GM21360 (cell line): ENCODE data around the gene FAHD1.

Experiments used
- ATAC-seq: cut with Tn5 transposase; IDR thresholded peaks from one replicate; pipeline ENCODE4 v1.9.1; 2021; ENCODE audit warnings: mild to moderate bottlenecking, moderate library complexity; ENCODE audit not compliant: unreplicated experiment

FAHD1 gene

DNA sequence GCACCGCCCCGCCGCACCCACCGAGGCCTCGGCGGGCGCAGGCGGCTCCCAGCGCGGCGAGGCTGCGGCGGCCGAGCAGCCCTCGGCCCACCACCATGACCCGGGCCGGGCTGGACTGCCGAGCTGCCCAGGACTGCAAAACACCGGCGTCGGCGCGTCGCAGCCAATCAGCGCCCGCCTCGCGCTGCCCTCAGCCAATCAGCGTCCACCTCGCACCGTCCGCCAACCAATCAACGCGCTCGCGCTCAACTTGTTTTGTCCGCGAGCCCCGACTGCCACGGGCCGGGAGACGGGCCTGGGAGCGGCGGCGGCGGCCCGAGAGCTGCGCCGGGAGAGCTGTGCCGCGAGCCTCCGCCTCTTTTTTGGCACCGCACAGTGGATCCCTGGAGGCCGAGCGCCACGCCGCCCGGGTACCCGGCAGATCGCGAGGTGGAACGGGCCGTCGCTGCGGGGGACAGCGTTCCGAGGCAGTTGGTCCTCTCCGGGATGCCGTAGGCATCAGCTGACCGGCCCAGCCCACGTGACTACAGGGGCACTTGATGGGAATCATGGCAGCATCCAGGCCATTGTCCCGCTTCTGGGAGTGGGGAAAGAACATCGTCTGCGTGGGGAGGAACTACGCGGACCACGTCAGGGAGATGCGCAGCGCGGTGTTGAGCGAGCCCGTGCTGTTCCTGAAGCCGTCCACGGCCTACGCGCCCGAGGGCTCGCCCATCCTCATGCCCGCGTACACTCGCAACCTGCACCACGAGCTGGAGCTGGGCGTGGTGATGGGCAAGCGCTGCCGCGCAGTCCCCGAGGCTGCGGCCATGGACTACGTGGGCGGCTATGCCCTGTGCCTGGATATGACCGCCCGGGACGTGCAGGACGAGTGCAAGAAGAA is at the start of gene FAHD1, which contains the start of gene HAGH:
Gene FAHD1 (plus strand): TSS at position 516 of the 883 bp plus-strand sequence. CDS start 33 bp downstream, at position 549.
Gene HAGH (minus strand): TSS at position 135 of the 883 bp plus-strand sequence. CDS start 38 bp downstream, at position 97.
- peak; percentile 76 for ATAC-seq

DNA sequence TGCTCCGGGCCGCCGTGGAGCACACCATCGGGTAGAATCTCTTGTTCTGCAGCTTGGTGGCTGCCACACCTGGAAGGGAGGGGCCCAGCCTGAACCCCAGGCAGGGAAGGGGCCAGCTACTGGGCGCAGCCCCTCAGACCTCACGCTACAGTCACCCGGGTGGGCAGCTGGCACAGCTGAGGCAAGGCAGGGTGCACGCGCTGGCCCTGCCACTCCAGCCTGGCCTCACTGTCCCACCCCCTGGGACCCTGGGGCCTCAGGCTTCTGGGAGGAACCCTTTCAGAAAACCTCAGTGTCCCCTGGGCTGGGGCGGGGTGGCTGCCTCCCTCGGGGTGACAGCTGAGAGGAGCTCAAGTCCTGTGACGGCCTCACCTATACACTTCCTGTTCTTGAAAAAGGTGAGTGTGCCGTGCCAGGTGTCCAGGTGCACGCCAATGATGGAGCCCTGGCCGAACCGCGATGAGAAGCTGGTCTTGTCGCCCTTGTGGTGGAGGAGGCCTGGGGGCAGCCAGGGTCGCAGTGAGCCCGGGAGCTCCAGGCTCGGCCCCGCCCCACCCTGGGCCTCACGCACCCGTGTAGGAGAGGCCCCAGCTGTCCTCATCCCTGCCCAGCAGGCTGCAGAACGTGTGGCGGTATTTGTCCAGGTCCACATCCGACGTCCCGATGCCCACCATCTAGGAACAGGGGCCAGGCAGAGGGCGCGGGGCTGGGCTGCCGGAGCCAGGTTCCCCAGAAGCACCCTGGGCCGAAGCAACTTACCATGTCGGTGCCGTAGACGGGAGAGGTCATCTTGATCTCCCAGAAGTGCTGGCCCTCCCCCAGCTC is 49.4 kb upstream of the FAHD1 start:
- no peak for ATAC-seq

DNA sequence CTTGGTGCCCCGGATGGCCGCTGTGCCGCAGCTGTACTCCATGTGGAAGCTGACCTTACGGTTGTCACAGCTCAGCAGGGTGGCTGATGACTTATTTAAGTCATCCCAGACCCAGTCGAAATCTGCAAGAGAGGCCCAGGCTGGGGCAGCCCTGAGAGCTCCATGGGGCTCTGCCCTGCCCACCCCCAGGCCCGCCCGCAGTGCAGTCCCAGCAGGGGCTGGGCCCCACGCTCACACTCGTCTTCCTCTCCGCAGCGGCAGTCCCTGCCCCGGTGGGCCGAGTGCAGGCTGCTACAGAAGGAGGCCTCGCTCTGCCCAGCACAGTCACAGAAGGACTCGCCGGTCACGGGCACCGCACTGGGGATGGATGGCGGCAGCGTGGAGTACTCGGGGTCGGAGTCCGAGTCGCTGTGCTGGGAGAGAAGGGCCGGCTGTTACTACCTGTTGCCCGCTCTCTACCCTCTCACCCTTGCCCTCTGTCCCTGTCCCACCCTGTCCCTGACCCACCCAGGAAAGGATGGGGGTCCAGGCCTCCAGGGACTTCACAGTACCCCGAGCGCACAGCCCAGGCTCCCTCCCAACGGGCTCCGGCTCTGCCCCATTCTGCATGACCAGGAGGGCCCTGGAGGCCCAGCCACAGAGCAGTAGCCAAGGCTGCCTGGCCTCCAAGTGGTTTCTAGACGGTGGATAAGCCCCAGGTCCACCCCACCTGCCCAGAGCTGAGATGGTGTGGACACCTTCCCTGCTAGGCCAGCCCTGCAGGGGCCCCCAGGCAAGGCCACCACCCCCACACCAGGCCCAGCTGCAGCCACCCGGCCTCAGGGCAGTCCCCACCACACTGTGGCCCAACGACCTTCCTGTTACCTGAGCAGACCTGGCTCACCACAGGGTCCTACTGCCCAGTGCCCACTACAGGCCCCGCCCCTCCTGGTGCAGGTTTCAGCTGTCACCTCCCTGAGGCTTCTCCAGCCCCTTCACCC is 48.5 kb upstream of the FAHD1 start:
- ATAC-seq = no peak

DNA sequence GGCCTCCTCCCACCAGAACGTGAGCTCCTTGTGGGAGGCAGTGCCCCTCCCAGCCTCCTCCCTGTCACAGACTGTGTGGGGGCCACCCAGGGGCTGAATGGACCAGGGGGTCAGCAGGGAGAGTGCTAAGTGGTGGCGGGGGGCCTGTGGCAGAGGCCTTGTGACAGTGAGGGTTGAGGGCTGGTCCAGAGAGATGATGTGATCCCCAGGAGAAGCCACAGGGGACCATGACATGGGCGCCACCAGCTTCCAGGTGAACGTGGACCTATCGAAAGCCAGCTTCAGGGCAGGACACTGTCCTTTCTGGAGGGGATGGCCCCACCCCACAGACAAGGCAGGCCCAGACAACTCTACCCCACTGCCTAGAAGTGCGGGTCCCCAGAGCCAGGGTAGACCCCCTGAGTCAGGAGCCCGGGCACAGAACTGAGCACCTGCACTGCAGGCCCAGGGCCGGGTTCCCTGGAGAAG is 47.7 kb upstream of the FAHD1 start:
- ATAC-seq = no peak

DNA sequence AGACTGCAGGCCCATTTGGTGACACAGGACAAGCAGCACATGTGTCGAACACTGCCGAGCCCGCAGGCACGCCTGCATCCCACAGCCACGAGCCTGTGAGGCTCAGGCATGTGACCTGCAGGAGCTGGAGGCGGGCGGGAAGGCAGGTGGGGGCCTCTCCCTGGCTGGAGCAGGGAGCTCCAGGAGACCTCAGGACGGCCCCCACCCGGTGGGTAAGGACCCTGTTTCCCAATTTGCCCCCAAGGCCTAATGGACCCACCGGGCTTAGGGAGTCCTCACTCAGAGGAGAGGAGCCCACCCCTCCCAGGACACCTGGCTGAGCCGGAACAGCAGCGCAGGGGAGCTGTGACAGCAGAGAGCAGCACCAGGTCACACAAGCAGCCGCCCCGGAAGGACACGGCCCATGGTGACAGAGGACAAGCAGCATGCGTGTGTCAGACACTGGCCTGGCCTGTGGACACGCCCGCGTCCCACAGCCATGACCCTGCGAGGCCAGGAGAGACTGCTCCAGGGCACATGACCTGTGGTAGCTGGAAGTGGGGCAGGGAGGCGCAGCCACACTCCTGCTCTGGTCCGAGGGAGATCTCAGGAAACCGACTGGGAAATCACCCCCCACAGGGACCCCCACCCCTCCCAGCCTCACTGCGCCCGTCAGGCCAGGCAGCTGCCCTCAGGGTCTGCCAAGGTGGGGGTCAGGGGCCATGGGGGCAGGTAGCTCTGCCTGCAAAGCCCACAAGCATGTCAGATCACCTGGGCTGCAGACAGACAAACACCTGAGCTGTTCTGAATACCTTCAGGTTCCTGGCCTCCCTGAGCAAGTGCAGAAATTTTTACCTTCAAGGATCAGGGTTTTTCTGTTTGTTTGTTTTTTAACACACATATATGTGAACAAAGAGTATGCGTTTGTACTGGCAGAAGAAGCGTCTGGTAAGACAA is 47.0 kb upstream of the FAHD1 start:
- ATAC-seq = no peak

DNA sequence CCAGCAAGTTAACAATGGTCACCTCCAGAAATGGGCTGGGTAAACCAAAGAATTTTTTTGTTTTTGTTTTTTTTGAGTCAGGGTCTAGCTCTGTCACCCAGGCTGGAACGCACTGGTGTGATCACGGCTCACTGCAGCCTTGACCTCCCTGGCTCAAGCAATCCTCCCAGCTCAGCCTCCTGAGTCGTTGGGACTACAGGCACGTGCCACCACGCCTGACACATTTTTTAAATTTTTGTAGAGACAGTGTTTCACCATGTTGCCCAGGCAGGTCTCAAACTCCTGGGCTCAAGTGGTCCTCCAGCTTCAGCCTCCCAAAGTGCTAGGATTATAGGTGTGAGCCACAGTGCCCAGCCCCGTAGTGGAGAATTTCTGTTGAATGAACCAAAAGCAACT is 46.3 kb upstream of the FAHD1 start:
- ATAC-seq = no peak

DNA sequence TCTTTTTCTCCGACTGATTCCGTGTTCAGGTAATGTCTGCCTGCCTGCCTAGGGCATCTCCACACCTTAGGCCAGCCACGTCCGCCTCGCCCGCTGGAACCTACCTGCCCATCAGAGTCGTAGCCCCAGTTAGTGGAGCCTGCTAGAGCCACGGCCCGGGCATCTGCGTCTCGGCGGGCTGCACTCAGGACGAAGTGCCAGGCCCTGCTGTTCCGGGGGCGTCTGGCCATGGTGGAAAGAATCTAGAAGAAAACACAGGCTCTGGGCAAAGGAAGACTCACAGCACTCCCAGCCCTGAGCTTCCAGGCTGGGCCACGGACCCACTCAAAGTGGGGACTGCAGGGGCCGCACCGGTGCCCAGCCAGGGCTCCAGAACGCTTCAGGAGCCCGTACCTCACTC is 45.8 kb upstream of the FAHD1 start:
- no peak for ATAC-seq

DNA sequence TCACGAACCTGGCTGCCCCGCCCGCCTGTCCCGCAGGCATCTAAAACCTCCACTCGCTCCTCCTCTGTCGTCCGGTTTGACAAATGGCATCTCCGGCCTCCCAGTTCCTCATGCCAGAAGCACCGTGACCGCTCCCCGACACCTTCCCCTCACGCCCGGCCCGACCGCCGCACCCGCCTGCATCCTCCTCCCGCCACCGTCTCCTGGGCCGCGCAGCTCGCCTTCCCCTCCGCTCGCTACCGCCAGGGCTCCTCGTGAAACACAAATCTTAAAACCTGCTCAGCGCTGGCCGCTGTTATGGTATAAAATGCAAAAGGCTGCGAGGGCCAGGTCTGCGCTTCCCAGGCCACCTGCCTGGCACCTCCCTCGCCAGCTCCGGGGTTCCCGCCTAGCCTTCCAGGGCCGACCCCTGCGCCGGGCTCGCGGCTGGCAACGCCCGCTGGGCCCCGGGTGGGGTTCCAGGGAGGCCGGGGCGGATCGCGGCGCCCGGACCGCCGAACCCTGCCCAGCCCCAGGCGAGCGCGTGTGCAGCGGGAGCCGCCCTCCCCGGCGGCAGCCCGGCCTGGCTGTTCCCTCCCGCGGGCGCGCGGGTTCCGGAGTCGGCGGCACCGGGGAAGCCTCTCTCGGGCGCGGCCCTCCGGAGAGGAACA is 45.1 kb upstream of the FAHD1 start:
- ATAC-seq = no peak

DNA sequence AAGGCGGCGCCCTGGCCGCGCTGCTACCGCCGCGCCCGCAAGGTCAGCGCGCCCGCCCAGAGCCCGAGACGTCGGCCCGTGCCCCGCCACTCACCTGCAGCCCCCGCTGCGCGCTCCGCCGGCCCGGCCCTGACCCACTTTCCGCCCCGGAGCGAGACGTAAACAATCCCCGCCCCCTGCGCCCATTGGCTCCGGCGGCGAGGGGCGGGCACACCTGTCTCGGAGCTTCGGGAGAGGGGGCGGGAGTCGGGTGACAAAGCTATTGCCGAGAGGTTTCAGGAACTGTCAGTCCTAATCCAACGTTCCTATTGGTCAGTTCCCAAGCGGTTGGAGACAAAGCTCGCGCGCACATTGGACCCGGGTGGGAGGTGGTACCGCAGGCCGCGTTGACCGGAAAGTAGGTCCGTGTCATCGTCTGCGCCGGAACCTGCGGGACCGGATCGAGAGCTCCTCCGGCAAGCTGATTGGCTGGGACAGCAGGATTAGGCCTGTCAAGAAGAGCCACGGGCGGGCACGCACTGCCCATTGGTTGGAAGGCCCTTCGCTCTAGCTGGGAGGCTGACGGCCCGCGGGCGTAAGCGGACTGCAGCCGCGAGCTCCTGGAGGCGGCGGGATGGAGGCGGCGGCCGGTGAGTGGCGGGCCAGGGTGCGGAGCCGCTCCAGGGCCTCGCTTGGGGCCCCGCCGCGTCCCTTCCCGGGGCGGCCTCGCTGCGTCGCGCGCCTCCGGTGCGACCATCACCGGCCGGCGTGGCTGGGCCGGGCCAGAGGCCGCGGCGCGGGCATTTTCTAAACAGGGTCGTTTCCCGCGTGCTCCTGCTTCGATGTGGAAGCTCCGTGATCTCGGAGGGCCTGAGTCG is 44.4 kb upstream of the FAHD1 start, which contains the start of the genes NUBP2 and SPSB3:
Gene NUBP2 (plus strand): TSS at position 553 of the 857 bp plus-strand sequence. CDS start 61 bp downstream, at position 614.
Gene SPSB3 (minus strand): TSS at position 164 of the 857 bp plus-strand sequence. CDS start 1,088 bp downstream, outside the sequence.
- peak; percentile 81 for ATAC-seq

DNA sequence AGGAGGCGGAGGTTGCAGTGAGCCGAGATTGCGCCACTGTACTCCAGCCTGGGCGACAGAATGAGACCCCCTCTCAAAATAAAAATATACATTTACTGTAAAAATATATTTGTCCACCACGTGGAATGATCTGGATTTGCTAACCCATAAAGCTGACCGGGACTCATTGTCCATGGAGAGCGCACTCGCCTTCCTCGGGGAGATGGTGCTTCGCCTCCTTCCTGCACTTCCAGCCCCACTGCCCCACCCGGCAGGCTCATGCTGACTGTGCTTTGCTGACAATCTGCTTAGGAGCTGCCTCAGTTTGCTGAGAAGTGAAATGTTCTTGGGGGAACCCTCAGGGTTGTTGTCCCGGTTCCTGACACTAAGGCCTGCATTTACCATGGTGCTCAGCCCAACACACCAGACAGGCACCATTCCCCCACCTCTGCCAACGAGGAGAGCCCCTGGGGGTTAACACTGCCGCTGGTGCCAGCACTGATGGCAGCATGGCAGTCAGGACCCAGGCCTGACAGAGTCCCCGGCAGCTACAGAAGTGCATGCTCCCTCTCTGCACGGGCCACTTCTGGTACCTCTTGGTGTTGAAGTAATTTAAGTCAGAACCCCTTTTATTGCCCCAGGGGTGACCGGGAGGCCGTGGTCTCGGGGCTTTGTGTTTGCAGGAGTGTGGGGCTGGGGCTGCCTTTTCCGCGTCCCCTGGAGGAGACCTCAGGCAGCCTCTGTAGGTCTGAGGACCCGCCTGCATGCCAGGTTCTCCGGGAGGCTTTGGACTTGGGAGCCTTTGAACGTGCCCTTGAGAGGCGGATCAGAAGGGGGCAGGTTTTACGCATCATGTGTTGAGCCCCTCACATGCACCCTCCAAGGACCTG is 41.8 kb upstream of the FAHD1 start:
- no peak for ATAC-seq

DNA sequence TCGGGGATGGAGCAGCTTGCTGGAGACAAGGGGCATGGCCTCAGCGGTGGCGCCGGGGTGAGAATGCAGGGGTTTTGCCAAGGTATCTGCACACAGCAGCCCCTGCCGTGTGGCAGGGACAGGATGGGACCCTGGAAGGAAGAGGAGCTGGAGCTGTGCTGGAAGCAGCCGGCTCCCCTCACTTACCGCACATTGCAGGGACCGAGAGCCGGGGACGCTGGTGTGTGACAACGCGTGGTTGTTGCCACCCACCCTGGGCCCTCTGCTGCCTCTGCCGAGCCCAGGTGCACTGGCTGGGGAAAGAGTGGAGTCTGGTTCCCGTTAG is 41.2 kb upstream of the FAHD1 start:
- ATAC-seq = no peak

DNA sequence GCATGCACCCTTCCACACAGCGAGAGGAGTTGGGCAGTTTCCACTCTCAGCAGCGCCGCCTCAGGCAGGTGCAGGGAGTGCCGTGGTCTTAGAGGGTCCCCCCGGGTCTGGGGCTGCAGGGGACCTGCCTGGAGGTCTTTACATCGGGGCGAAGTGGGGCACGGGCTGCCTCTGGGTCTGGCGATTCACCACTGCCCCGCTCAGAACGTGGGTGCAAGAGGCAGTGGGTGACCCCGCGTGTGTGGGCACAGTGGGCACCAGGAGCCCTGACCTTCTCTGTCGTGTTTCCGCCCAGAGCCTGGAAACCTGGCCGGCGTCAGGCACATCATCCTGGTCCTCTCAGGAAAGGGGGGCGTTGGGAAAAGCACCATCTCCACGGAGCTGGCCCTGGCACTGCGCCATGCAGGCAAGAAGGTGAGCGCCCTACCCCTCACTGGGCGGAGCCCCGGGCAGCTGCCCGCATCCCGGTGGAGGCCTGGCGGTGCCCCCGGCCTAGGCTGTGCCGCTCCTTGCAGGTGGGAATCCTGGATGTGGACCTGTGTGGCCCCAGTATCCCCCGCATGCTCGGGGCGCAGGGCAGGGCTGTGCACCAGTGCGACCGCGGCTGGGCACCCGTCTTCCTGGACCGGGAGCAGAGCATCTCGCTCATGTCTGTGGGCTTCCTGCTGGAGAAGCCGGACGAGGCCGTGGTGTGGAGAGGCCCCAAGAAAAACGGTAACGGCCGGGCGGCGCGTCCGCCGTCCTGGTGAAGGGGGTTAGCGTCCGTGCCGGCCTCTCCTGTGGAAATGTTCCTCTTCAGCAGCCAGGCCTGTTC is 40.6 kb upstream of the FAHD1 start:
- ATAC-seq = no peak

DNA sequence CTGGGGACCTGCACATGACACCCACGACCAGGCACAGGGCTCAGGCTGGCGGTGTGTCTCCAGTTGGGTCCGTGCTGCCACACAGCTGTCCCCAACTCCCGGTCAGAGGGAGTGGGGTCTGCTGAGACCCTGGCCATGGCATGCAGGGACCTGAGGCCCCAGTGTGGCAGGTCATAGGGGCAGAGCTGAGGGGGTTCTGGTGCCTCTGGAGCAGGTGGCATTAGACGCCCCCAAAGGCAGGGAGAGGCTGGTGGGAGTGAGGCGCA is 40.0 kb upstream of the FAHD1 start:
- no peak for ATAC-seq

DNA sequence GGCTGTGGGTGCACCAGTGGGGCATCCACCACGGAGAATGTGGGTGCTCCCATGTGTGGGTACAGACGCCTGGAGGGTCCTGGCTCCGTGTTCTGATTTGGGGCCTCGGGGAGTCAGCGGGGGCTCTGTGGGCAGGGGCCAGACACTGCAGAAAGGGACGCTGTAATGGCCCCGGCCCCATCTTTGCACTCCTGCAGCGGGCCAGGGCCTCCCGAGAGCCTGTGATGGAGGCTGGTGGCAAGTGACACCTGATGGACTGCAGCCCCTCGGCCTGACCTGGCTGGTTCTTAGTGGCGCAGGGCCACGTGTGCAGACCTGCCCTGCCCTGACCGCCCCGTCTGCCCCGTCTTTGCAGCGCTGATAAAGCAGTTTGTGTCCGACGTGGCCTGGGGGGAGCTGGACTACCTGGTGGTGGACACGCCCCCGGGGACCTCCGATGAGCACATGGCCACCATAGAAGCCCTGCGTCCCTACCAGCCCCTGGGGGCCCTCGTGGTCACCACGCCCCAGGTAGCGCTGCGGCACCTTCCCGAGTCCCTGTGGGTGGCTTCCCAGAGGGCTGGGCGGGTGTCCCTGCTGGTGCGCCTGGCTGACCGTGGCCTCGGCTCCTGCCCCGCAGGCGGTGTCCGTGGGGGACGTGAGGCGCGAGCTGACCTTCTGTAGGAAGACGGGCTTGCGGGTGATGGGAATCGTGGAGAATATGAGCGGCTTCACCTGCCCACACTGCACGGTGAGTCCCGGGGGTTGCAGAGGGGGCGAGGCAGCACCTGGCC is 39.5 kb upstream of the FAHD1 start:
- no peak for ATAC-seq

DNA sequence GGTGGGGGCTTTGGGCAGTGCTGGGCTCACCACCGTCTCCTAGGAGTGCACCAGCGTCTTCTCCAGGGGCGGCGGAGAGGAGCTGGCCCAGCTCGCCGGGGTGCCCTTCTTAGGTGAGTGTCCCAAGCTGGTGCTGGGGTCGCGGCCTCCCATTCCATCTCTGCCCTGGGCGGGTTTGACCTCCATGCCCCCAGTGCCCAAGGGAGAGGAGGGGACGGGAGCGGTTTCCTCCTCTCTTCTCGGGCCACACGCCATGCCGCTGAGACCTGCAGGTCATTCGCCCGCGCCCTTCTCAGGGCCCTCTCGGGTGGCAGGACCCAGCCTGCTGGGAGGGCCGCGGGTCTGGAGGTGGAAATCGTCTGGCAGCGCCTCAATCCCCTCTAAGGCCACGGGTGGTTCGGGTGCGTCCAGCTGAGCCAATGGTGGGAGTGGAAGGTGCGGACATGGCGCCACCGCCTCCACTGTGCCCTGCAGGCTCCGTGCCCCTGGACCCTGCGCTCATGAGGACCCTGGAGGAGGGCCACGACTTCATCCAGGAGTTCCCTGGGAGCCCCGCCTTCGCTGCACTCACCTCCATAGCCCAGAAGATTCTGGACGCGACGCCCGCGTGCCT is 38.8 kb upstream of the FAHD1 start:
- ATAC-seq = no peak
